DMS79 treated with DMSO at 0.1 percent for 48 hours (cell line): Measurements from ENCODE around the gene RBMXL3.
"Not testable (repeated sequence)": the region's sequence is repeated elsewhere in the genome, so short reads cannot be mapped to it uniquely, and the experiment has no call there.

Experiments
- DNase-seq: peaks from one replicate; lab custom pipeline; 2025; lab: John Stamatoyannopoulos, UW

The RBMXL3 gene

GRCh38 chrX:115189110-115189509 lies at the start of gene RBMXL3:
TSS of gene RBMXL3 (plus strand) at chrX:115189410. CDS start at chrX:115189442, 32 bp downstream.
- no peak for DNase-seq

- DNase-seq, result no peak
Measured at GRCh38 chrX:115142057-115142456, 47.2 kb upstream of the RBMXL3 start.

- DNase-seq, result peak; percentile 21
Measured at GRCh38 chrX:115147220-115147619, 42.0 kb upstream of the RBMXL3 start.

- no peak for DNase-seq
Measured at GRCh38 chrX:115173181-115173580, 16.0 kb upstream of the RBMXL3 start.

- DNase-seq, result no peak
Measured at GRCh38 chrX:115174548-115174947, 14.7 kb upstream of the RBMXL3 start.

GRCh38 chrX:115177932-115178331 lies 11.3 kb upstream of the RBMXL3 start:
- DNase-seq, result no peak

GRCh38 chrX:115178473-115178872 lies 10.7 kb upstream of the RBMXL3 start:
- DNase-seq, result no peak

GRCh38 chrX:115183980-115184379 lies 5.2 kb upstream of the RBMXL3 start:
- no peak for DNase-seq

- no peak for DNase-seq
Measured at GRCh38 chrX:115189646-115190635, 731 bp downstream of the RBMXL3 start.

GRCh38 chrX:115190636-115191489 lies 1.7 kb downstream of the RBMXL3 start:
- DNase-seq, result no peak

- DNase-seq, result no peak
Measured at GRCh38 chrX:115191490-115192243, 2.5 kb downstream of the RBMXL3 start.

- DNase-seq, result no peak
Measured at GRCh38 chrX:115192244-115192700, 3.1 kb downstream of the RBMXL3 start.

GRCh38 chrX:115204040-115204439 lies 14.8 kb downstream of the RBMXL3 start:
- DNase-seq, result no peak

GRCh38 chrX:115209547-115209946 lies 20.3 kb downstream of the RBMXL3 start:
- not testable (repeated sequence) for DNase-seq

- no peak for DNase-seq
Measured at GRCh38 chrX:115214151-115214550, 24.9 kb downstream of the RBMXL3 start.

- DNase-seq, result no peak
Measured at GRCh38 chrX:115214605-115215004, 25.4 kb downstream of the RBMXL3 start.

- not testable (repeated sequence) for DNase-seq
Measured at GRCh38 chrX:115217346-115217745, 28.1 kb downstream of the RBMXL3 start.

- peak; percentile 4 for DNase-seq
Measured at GRCh38 chrX:115226929-115227328, 37.7 kb downstream of the RBMXL3 start.

GRCh38 chrX:115229337-115230003 lies 40.3 kb downstream of the RBMXL3 start:
- peak; percentile 27 for DNase-seq

- DNase-seq, result no peak
Measured at GRCh38 chrX:115232933-115233496, 43.8 kb downstream of the RBMXL3 start.
